HG03025 (cell line): Measurements from ENCODE around the gene NPIPB6.

ENCODE experiments used
- ATAC-seq: cut with Tn5 transposase; IDR thresholded peaks from one replicate; pipeline ENCODE4 v1.9.1; 2021; ENCODE audit warnings: mild to moderate bottlenecking, moderate library complexity; ENCODE audit not compliant: unreplicated experiment, low FRiP score

The NPIPB6 gene

DNA sequence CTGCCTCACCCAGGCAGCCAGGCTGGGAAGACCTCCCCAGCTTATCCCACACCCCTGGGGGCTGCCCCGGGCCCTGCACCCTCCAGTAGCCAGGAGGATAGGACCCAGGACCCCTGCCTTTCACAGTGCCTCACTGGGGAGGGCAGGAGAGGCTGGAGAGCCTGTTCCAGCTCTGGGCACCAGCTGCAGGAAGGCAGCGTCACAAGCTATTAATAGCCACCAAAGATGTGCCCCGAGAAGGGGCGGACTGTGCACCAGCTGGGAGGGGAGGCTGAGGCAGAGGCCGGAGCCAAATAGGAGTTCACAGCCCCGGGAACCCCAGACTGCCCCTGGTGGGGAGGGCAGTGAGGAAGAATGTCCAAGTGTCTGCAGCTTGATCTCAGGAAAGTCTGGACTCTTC is 62.2 kb downstream of the NPIPB6 start:
- no peak for ATAC-seq

GRCh38 chr16:28300327-28300726 is 63.0 kb downstream of the NPIPB6 start:
- no peak for ATAC-seq

DNA sequence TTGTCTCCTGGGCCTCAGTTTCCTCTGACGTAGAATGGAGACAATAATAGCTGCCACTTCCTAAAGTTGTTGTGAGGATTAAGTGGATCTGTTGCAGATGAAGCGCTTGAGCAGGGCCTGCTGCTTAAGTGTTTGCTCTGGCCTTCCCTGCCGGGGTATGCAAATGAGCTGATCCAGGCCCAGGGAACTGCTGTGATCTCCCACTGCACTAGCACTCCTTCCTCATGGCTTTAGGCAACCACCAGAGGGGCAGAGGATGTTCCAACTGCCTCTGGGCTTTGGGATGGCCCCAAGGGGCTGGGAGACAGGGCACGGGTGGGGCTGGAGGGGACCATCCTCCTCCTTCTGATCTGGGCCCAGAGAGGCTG is 64.8 kb downstream of the NPIPB6 start:
- ATAC-seq = no peak

DNA sequence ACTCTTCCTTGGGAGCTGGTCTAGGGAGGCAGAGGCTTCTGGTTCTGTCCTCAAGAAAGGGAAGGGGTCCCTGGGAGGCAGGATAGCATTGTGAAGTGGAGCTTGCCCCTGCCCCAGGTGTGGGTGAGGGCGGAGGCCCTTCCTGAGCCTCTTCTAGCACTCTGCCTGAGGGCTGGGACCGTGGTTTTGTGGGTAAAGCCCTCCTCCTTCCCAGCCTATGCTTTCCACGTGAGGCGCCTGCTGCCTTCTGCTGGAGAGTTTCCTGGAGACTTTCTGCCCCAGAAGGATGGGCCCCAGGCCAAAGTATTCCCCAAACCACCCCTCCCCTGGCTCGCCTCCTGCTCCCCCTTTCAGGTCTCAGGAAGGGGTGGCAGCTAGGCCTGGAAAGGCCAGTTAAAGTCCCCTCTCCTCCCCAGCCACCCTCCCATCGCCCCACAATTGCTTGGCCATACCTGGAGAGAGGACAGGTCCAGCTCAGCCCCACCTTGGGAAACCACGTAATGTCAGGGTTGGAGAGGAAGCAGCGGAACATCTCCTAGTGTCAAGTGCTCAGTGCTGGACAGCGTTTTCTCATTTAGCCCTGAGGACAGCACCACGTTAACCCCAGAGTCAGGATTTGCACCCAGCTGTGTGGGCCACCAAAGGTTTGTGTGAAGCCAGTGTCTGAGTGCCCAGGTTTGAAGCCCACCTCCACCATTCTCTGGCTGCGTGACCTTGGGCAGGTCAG is 65.4 kb downstream of the NPIPB6 start:
- ATAC-seq = no peak

DNA sequence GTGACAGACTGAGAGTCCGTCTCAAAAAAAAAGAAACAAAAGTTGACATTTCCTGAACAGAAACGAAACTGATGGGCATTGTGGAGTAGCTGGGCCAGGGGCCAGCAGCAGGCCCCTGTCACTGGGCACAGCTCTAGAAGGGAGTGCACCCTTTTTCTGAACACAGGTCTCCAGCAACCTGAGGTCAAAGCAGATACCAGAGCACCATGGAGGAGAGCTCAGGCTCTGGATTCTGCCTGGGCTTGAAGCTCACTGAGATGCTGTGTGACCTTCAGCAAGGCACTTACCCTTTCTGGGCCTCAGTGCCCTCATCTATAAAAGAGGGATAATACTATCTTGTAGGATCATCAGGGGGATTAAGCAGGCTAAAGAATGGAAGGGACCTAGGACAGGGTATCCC is 66.0 kb downstream of the NPIPB6 start:
- no peak for ATAC-seq

- ATAC-seq = no peak
Measured at GRCh38 chr16:28295276-28295675, 68.0 kb downstream of the NPIPB6 start.

DNA sequence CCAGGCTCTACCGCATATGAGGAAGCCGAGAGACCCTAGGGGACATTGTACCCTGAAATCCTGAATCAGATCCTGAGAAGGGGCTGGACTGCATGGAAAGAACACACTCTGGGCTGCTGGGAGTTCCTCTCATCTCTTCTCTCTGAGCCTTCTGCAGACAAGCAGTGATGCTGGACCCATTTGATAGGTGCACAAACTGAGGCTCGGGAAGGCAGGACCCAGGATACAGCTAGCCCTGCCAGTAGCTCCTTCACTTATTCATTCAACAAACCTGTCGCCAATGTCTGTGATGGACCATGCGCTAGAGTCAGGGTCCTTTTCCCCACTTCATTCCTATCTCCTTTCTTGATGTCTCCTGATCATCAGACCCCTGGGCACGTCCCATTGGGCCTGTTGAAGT is 69.1 kb downstream of the NPIPB6 start:
- ATAC-seq = no peak

GRCh38 chr16:28293601-28293960 is 69.7 kb downstream of the NPIPB6 start:
- no peak for ATAC-seq

GRCh38 chr16:28292731-28293600 is 70.3 kb downstream of the NPIPB6 start:
- ATAC-seq = no peak
